MM.1S (cell line): ENCODE data around the gene HSPA12B.

Source experiments
- DNase-seq: peaks from one replicate; pipeline ENCODE4 v3.0.0-alpha.2; 2015
- H2AFZ ChIP-seq: fragments of 300-600 bp; sonication (generic); 2 replicates; pipeline ENCODE4 v1.6.0; 2016; ENCODE audit warnings: antibody characterized with exemption, low read length
- H3F3A ChIP-seq: fragments of 300-600 bp; sonication (generic); 2 replicates; pipeline ENCODE4 v1.6.1; 2016; ENCODE audit warnings: mild to moderate bottlenecking, antibody characterized with exemption, low read length, moderate library complexity, mixed read lengths; ENCODE audit not compliant: insufficient read depth
- H3K27ac ChIP-seq: fragments of 300-600 bp; sonication (generic); 2 replicates; pipeline ENCODE4 v1.5.1; 2016; ENCODE audit warnings: mild to moderate bottlenecking, low read length
- H3K27me3 ChIP-seq: fragments of 300-600 bp; sonication (generic); replicated peaks from 2 replicates; pipeline ENCODE4 v1.6.0; 2016; ENCODE audit warnings: low read length; ENCODE audit not compliant: insufficient read depth
- H3K36me3 ChIP-seq: fragments of 300-600 bp; sonication (generic); replicated peaks from 2 replicates; pipeline ENCODE4 v1.6.1; 2016; ENCODE audit warnings: mild to moderate bottlenecking, low read length, mixed read lengths; ENCODE audit not compliant: insufficient read depth
- H3K4me1 ChIP-seq: fragments of 300-600 bp; sonication (generic); 2 replicates; pipeline ENCODE4 v1.6.1; 2016; ENCODE audit warnings: low read length, mixed read lengths
- H3K4me2 ChIP-seq: fragments of 300-600 bp; sonication (generic); 2 replicates; pipeline ENCODE4 v1.6.0; 2016; ENCODE audit warnings: low read depth, low read length
- H3K4me3 ChIP-seq: fragments of 300-600 bp; sonication (generic); 2 replicates; pipeline ENCODE4 v1.5.1; 2016; ENCODE audit warnings: low read length, mixed read lengths
- H3K79me2 ChIP-seq: fragments of 300-600 bp; sonication (generic); 2 replicates; pipeline ENCODE4 v1.6.1; 2016; ENCODE audit warnings: mixed run types, low read length, mixed read lengths
- H3K9ac ChIP-seq: fragments of 300-600 bp; sonication (generic); 2 replicates; pipeline ENCODE4 v1.6.1; 2016; ENCODE audit warnings: low read length, mixed read lengths
- H3K9me2 ChIP-seq: fragments of 300-600 bp; sonication (generic); replicated peaks from 2 replicates; pipeline ENCODE4 v1.6.1; 2016; ENCODE audit warnings: mild to moderate bottlenecking, low read length, mixed read lengths; ENCODE audit not compliant: insufficient read depth
- H3K9me3 ChIP-seq: fragments of 300-600 bp; sonication (generic); replicated peaks from 2 replicates; pipeline ENCODE4 v1.6.1; 2016; ENCODE audit warnings: mild to moderate bottlenecking, low read length, mixed read lengths; ENCODE audit not compliant: insufficient read depth
- H4K20me1 ChIP-seq: fragments of 300-600 bp; sonication (generic); 2 replicates; pipeline ENCODE4 v1.6.1; 2016; ENCODE audit warnings: mild to moderate bottlenecking, low read length, moderate library complexity, mixed read lengths; ENCODE audit not compliant: insufficient read depth
- EZH2 ChIP-seq: fragments of 300-600 bp; sonication (generic); optimal IDR thresholded peaks from 2 replicates; pipeline ENCODE3; 2017; ENCODE audit warnings: low read depth, mild to moderate bottlenecking, antibody characterized with exemption, low read length, mixed read lengths
- EZH2phosphoT487 ChIP-seq: fragments of 300-600 bp; sonication (generic); IDR thresholded peaks from 2 replicates; pipeline ENCODE4 v1.6.1; 2018; ENCODE audit warnings: antibody characterized with exemption, low read length
- TF ChIP-seq, protein P1 (sequence below): fragments of 300-600 bp; sonication (generic); IDR thresholded peaks from 2 replicates; pipeline ENCODE4 v1.5.1; 2016; ENCODE audit warnings: antibody characterized with exemption, low read length, mixed read lengths

Gene HSPA12B

DNA sequence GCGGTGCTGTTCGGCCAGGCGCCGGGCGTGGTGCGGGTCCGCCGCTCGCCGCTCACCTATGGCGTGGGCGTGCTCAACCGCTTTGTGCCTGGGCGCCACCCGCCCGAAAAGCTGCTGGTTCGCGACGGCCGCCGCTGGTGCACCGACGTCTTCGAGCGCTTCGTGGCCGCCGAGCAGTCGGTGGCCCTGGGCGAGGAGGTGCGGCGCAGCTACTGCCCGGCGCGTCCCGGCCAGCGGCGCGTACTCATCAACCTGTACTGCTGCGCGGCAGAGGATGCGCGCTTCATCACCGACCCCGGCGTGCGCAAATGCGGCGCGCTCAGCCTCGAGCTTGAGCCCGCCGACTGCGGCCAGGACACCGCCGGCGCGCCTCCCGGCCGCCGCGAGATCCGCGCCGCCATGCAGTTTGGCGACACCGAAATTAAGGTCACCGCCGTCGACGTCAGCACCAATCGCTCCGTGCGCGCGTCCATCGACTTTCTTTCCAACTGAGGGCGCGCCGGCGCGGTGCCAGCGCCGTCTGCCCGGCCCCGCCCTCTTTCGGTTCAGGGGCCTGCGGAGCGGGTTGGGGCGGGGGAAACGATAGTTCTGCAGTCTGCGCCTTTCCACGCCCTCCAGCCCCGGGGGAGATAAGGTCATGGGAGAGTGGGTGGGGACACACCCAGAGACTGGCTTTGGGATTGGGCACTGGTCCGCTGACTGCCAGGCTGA is 19.3 kb downstream of the HSPA12B start:
- Histone ChIP-seq H3K9ac (no peak overlapping the region), H3K27me3 (peaks cover 11% of the 10 kb centered on the region), H3K4me1 (no peaks in the 10 kb centered on the region), H3K79me2 (no peaks in the 10 kb centered on the region), H3K9me2 (no peaks in the 10 kb centered on the region), H4K20me1 (no peaks in the 10 kb centered on the region), H3F3A (no peaks in the 10 kb centered on the region), H2AFZ (no peak overlapping the region), H3K9me3 (no peaks in the 10 kb centered on the region), H3K4me3 (no peak overlapping the region), H3K4me2 (no peak overlapping the region), H3K36me3 (no peaks in the 10 kb centered on the region), H3K27ac (no peak overlapping the region)
- DNase-seq: no peak
- TF ChIP-seq EZH2phosphoT487 (no peak), EZH2 (no peak)
- TF ChIP-seq, protein P1, sequence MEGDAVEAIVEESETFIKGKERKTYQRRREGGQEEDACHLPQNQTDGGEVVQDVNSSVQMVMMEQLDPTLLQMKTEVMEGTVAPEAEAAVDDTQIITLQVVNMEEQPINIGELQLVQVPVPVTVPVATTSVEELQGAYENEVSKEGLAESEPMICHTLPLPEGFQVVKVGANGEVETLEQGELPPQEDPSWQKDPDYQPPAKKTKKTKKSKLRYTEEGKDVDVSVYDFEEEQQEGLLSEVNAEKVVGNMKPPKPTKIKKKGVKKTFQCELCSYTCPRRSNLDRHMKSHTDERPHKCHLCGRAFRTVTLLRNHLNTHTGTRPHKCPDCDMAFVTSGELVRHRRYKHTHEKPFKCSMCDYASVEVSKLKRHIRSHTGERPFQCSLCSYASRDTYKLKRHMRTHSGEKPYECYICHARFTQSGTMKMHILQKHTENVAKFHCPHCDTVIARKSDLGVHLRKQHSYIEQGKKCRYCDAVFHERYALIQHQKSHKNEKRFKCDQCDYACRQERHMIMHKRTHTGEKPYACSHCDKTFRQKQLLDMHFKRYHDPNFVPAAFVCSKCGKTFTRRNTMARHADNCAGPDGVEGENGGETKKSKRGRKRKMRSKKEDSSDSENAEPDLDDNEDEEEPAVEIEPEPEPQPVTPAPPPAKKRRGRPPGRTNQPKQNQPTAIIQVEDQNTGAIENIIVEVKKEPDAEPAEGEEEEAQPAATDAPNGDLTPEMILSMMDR: no peak

DNA sequence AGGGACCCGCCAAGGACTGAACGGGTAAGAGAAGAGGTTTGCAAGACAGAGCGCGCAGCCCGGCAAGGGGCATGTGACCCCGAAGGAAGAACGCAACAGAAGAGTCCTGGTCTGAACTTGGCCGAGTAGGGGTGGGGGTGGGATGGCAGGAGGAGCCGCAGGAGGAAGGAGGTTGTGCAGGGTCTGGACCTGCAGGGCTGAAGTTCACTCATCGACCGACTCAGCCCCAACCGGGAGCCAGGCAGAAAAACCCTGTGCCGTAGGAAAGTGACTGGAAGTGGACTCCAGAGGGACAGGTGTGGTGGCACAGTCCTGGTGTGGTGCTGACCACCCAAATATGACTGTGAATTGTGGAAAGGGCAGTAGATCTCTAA is 19.9 kb downstream of the HSPA12B start:
- Histone ChIP-seq H2AFZ (no peak overlapping the region), H3K4me3 (no peak overlapping the region), H3K4me2 (no peak overlapping the region), H3K9me2 (no peaks in the 10 kb centered on the region), H3K36me3 (no peaks in the 10 kb centered on the region), H4K20me1 (no peaks in the 10 kb centered on the region), H3K27me3 (peaks cover 7% of the 10 kb centered on the region), H3F3A (no peaks in the 10 kb centered on the region), H3K79me2 (no peaks in the 10 kb centered on the region), H3K9me3 (no peaks in the 10 kb centered on the region), H3K27ac (no peak overlapping the region), H3K9ac (no peak overlapping the region), H3K4me1 (no peaks in the 10 kb centered on the region)
- TF ChIP-seq, protein P1: no peak
- no peak for TF ChIP-seq EZH2
- no peak for DNase-seq

DNA sequence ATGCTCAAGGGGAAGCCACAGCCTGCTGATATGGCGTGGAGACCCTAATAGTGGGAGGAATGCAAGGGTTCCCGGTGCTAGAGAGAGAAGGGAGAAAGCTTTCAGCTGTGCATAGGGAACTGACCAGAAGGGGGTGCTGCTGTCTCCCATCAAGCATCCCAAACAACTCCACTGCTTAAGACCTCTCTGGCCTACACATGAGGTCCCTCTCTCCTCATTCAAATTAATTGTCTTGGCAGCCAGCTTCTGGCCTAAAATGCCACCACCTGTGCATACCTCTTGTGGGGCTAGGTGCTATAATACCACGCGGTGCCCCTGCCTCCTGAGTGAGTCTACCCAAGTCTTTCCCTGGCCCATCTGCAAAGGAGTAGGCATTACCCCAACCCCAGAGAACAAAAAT is 20.6 kb downstream of the HSPA12B start:
- no peaks in the 10 kb centered on the region for H3K4me1 ChIP-seq
- H3K36me3 ChIP-seq: no peaks in the 10 kb centered on the region

More for the DNA sequence above, 20.6 kb downstream of the HSPA12B start:
- no peaks in the 10 kb centered on the region for H3K79me2 ChIP-seq
- H3K9me2 ChIP-seq: no peaks in the 10 kb centered on the region
- no peaks in the 10 kb centered on the region for H3K27me3 ChIP-seq
- no peaks in the 10 kb centered on the region for H3F3A ChIP-seq
- no peak overlapping the region for H3K4me3 ChIP-seq
- no peaks in the 10 kb centered on the region for H3K9me3 ChIP-seq
- DNase-seq: no peak
- H3K9ac ChIP-seq: no peak overlapping the region
- no peak overlapping the region for H3K4me2 ChIP-seq
- no peak overlapping the region for H3K27ac ChIP-seq
- H4K20me1 ChIP-seq: no peaks in the 10 kb centered on the region
- no peak overlapping the region for H2AFZ ChIP-seq
- TF ChIP-seq EZH2: no peak
- TF ChIP-seq, protein P1: peak; percentile 69
